IMR-90 (cell line): ENCODE results near the gene TEPSIN. TPM values are rescaled to one million over a fixed set of nuclear protein-coding genes. Genes with fewer than 3 reads are reported as not detected.

Source experiments
- ATAC-seq: fragments of 200-7000 bp; cut with Tn5 transposase; 2 replicates; pipeline ENCODE4 v1.9.1; 2020; ENCODE audit warnings: low read depth, mild to moderate bottlenecking, moderate library complexity
- BruUV-seq: library from RNA; stranded (reverse); fragments of 400-500 nt; replicated peaks from 2 replicates; lab custom pipeline; 2021; lab: Mats Ljungman, UMichigan
- CTCF ChIA-PET: fragments of 300-600 bp; formaldehyde crosslinking; extraction: SDS; loops from one replicate; lab custom pipeline; 2021; ENCODE audit warnings: antibody characterized with exemption; lab: Yijun Ruan, JAX
- POLR2A ChIA-PET: fragments of 300-600 bp; sonication (Branson Sonifier 250); formaldehyde crosslinking; loops from one replicate; lab custom pipeline; 2022; ENCODE audit warnings: antibody characterized with exemption; ENCODE audit not compliant: unreplicated experiment; lab: Charles Lee
- DNase-seq: peaks from one replicate; pipeline ENCODE4 v3.0.0; 2013
- H2AFZ ChIP-seq: replicated peaks from 2 replicates; pipeline ENCODE3; 2013; ENCODE audit warnings: low read length, mild to moderate bottlenecking; ENCODE audit not compliant: poor library complexity
- H2AK5ac ChIP-seq: 2 replicates; pipeline ENCODE4 v1.6.1; 2013; ENCODE audit warnings: low read depth, low read length, inconsistent platforms
- H2AK9ac ChIP-seq: replicated peaks from 2 replicates; pipeline ENCODE3; 2013; ENCODE audit warnings: mild to moderate bottlenecking, low read depth, low read length, moderate library complexity; ENCODE audit not compliant: poor library complexity
- H2BK120ac ChIP-seq: 2 replicates; pipeline ENCODE4 v1.6.1; 2013; ENCODE audit warnings: low read depth, low read length, inconsistent platforms
- H2BK15ac ChIP-seq: 3 replicates; pipeline ENCODE4 v1.6.1; 2013; ENCODE audit warnings: low read depth, low read length, inconsistent platforms
- H2BK20ac ChIP-seq: 2 replicates; pipeline ENCODE4 v1.6.1; 2013; ENCODE audit warnings: low read depth, mild to moderate bottlenecking, inconsistent platforms, low read length, moderate library complexity
- H2BK5ac ChIP-seq: 2 replicates; pipeline ENCODE4 v1.6.1; 2013; ENCODE audit warnings: mild to moderate bottlenecking, low read depth, low read length, inconsistent platforms; ENCODE audit not compliant: poor library complexity, severe bottlenecking
- H3K14ac ChIP-seq: replicated peaks from 2 replicates; pipeline ENCODE4 v1.6.1; 2013; ENCODE audit warnings: low read depth, low read length, inconsistent platforms
- H3K18ac ChIP-seq: 2 replicates; pipeline ENCODE4 v1.6.1; 2013; ENCODE audit warnings: low read depth, low read length, control low read depth
- H3K23ac ChIP-seq: 2 replicates; pipeline ENCODE4 v1.6.1; 2013; ENCODE audit warnings: low read depth, low read length, inconsistent platforms
- H3K27ac ChIP-seq: 2 replicates; pipeline ENCODE4 v1.5.1; 2013; ENCODE audit warnings: mild to moderate bottlenecking, control low read depth, low read length; ENCODE audit not compliant: insufficient read depth
- H3K27me3 ChIP-seq: 2 replicates; pipeline ENCODE4 v1.6.1; 2013; ENCODE audit warnings: low read length; ENCODE audit not compliant: control insufficient read depth, insufficient read depth
- H3K36me3 ChIP-seq: 2 replicates; pipeline ENCODE4 v1.6.1; 2013; ENCODE audit warnings: low read length, mixed read lengths; ENCODE audit not compliant: control insufficient read depth, insufficient read depth
- H3K4ac ChIP-seq: 2 replicates; pipeline ENCODE4 v1.6.1; 2013; ENCODE audit warnings: low read depth, low read length, inconsistent platforms
- H3K4me1 ChIP-seq: 2 replicates; pipeline ENCODE4 v1.6.1; 2013; ENCODE audit warnings: low read length, mixed read lengths; ENCODE audit not compliant: control insufficient read depth, insufficient read depth
- H3K4me2 ChIP-seq: 2 replicates; pipeline ENCODE4 v1.6.1; 2013; ENCODE audit warnings: low read depth, mild to moderate bottlenecking, control low read depth, low read length, moderate library complexity
- H3K4me3 ChIP-seq: 2 replicates; pipeline ENCODE4 v1.5.1; 2013; ENCODE audit warnings: low read depth, mild to moderate bottlenecking, control low read depth, low read length, moderate library complexity; ENCODE audit not compliant: insufficient read depth
- H3K56ac ChIP-seq: 2 replicates; pipeline ENCODE4 v1.6.1; 2013; ENCODE audit warnings: low read length, inconsistent platforms; ENCODE audit not compliant: insufficient read depth; ENCODE audit errors: extremely low read depth
- H3K79me1 ChIP-seq, 2 experiments: 2 replicates each; pipeline ENCODE4 v1.6.1; 2013; ENCODE audit warnings: low read length in 2 of 2, inconsistent platforms in 1 of 2, low read depth in 1 of 2
- H3K9ac ChIP-seq: 2 replicates; pipeline ENCODE4 v1.6.1; 2013; ENCODE audit warnings: low read depth, low read length, control low read depth
- H3K9me1 ChIP-seq: 2 replicates; pipeline ENCODE4 v1.6.1; 2013; ENCODE audit warnings: low read length, inconsistent platforms; ENCODE audit not compliant: insufficient read depth
- H3K9me3 ChIP-seq: 2 replicates; pipeline ENCODE4 v1.6.1; 2013; ENCODE audit warnings: low read length; ENCODE audit not compliant: control insufficient read depth, insufficient read depth
- H4K20me1 ChIP-seq: 2 replicates; pipeline ENCODE4 v1.6.1; 2013; ENCODE audit warnings: low read length, inconsistent platforms; ENCODE audit not compliant: insufficient read depth
- H4K5ac ChIP-seq: 2 replicates; pipeline ENCODE4 v1.6.1; 2013; ENCODE audit warnings: mild to moderate bottlenecking, low read depth, low read length, control low read depth
- H4K8ac ChIP-seq, 2 experiments: 2 replicates each; pipeline ENCODE4 v1.6.1; 2013; ENCODE audit warnings: low read depth in 2 of 2, low read length in 2 of 2, control low read depth in 1 of 2, inconsistent platforms in 1 of 2
- H4K91ac ChIP-seq: 2 replicates; pipeline ENCODE4 v1.6.1; 2013; ENCODE audit warnings: low read depth, low read length, inconsistent platforms; ENCODE audit not compliant: insufficient read depth
- BHLHE40 ChIP-seq: fragments of 150-350 bp; IDR thresholded peaks from 2 replicates; pipeline ENCODE4 v1.6.1; 2016; ENCODE audit warnings: mild to moderate bottlenecking, low read depth, low read length
- CHD1 ChIP-seq: IDR thresholded peaks from 2 replicates; pipeline ENCODE4 v1.6.1; 2012; ENCODE audit warnings: low read depth, low read length, improper control_type of control experiment
- CTCF ChIP-seq: conservative IDR thresholded peaks from 2 replicates; pipeline ENCODE4 v1.5.1; 2012; ENCODE audit warnings: mild to moderate bottlenecking, low read depth, low read length, improper control_type of control experiment
- ELK1 ChIP-seq: fragments of 150-350 bp; IDR thresholded peaks from 2 replicates; pipeline ENCODE4 v1.6.1; 2016; ENCODE audit warnings: low read depth, mild to moderate bottlenecking, low read length, moderate library complexity, borderline replicate concordance
- MAFK ChIP-seq: IDR thresholded peaks from 2 replicates; pipeline ENCODE4 v1.6.1; 2012; ENCODE audit warnings: low read depth, low read length, improper control_type of control experiment
- MAZ ChIP-seq: IDR thresholded peaks from 2 replicates; pipeline ENCODE4 v1.6.1; 2012; ENCODE audit warnings: low read depth, mild to moderate bottlenecking, low read length, improper control_type of control experiment, moderate library complexity, borderline replicate concordance
- MXI1 ChIP-seq: IDR thresholded peaks from 2 replicates; pipeline ENCODE4 v1.6.1; 2012; ENCODE audit warnings: low read depth, mild to moderate bottlenecking, low read length, moderate library complexity, borderline replicate concordance
- NFE2L2 ChIP-seq: fragments of 150-350 bp; IDR thresholded peaks from 2 replicates; pipeline ENCODE4 v1.6.1; 2016; ENCODE audit warnings: low read depth, mild to moderate bottlenecking, low read length
- POLR2A ChIP-seq: IDR thresholded peaks from 2 replicates; pipeline ENCODE4 v1.6.1; 2012; ENCODE audit warnings: mild to moderate bottlenecking, low read depth, low read length
- RAD21 ChIP-seq: IDR thresholded peaks from 2 replicates; pipeline ENCODE4 v1.6.1; 2012; ENCODE audit warnings: low read length, improper control_type of control experiment
- RCOR1 ChIP-seq: IDR thresholded peaks from 2 replicates; pipeline ENCODE4 v1.6.1; 2012; ENCODE audit warnings: mild to moderate bottlenecking, low read length, improper control_type of control experiment; ENCODE audit not compliant: insufficient replicate concordance
- RFX5 ChIP-seq: IDR thresholded peaks from 2 replicates; pipeline ENCODE4 v1.8.0; 2012; ENCODE audit warnings: low read depth, mild to moderate bottlenecking, low read length, moderate library complexity
- SMC3 ChIP-seq: fragments of 150-350 bp; IDR thresholded peaks from 2 replicates; pipeline ENCODE4 v1.6.1; 2016; ENCODE audit warnings: low read depth, mild to moderate bottlenecking, antibody characterized with exemption, low read length, moderate library complexity
- WGBS, 2 experiments: methylation state at CpG; one replicate each; pipeline versions ENCODE4 v1.1.5 to v1.1.7; 2013; ENCODE audit warnings: missing lambda C conversion rate in 2 of 2; ENCODE audit not compliant: insufficient read length in 1 of 2; ENCODE audit errors: extremely low coverage in 2 of 2; 5-methylcytosine and 5-hydroxymethylcytosine counted together
- dilution Hi-C: fragments of 300-500 bp; cut with HindIII; formaldehyde crosslinking; loops from one replicate; pipeline ENCODE4 v1.14.3; 2018; ENCODE audit warnings: low sequenced_read_pairs; ENCODE audit not compliant: unreplicated experiment
- in situ Hi-C: fragments of 300-500 bp; cut with MboI; formaldehyde crosslinking; loops from 3 replicates; pipeline ENCODE4 v1.14.3; 2019; ENCODE audit warnings: low sequenced_read_pairs, inconsistent platforms, mixed read lengths
- intact Hi-C: fragments of 100-400 bp; cut with micrococcal nuclease; formaldehyde crosslinking; loops from 2 replicates; pipeline ENCODE4 v1.10.0; 2022
- polyA plus RNA-seq, 3 experiments: library from polyadenylated mRNA; depleted of rRNA; stranded (reverse); fragments of >200 nt; gene quantifications; 2 replicates each; pipeline ENCODE4 v1.2.3, GENCODE V29; 2012; ENCODE audit warnings: low replicate concordance in 1 of 3
- total RNA-seq: library from RNA; depleted of rRNA; stranded (reverse); fragments of >200 nt; gene quantifications from 2 replicates; pipeline ENCODE4 v1.2.3, GENCODE V29; 2012

The TEPSIN gene
- total and polyA plus RNA-seq, 2 of the 4 experiments (the other 2 are of a cell fraction) = 3.2 to 28.1 TPM

GRCh38 chr17:81263371-81264181 is 24.7 kb upstream of the TEPSIN start:
- no peak overlapping the region for H3K4ac ChIP-seq
- H2BK20ac ChIP-seq = no peak overlapping the region
- no peak overlapping the region for H4K5ac ChIP-seq
- H3K27ac ChIP-seq = no peak overlapping the region
- H3K18ac ChIP-seq = no peak overlapping the region
- TF ChIP-seq NFE2L2 = no peak
- TF ChIP-seq BHLHE40 = no peak
- TF ChIP-seq CHD1 = no peak
- TF ChIP-seq CTCF = no peak
- no peak for TF ChIP-seq MAZ
- no peak for TF ChIP-seq MXI1
- no peak for TF ChIP-seq POLR2A
- no peak for TF ChIP-seq ELK1
- TF ChIP-seq SMC3 = no peak
- TF ChIP-seq RAD21 = no peak
- no peak for TF ChIP-seq RFX5
- no peak for TF ChIP-seq MAFK
- TF ChIP-seq RCOR1 = no peak
- no peaks in the 10 kb centered on the region; the same call in 1 of the 2 replicates for H4K20me1 ChIP-seq
- H4K8ac ChIP-seq = no peak overlapping the region
- H2AK9ac ChIP-seq = no peak overlapping the region
- H3K23ac ChIP-seq = no peak overlapping the region
- dilution Hi-C loops (no loop called here), in situ Hi-C loops (no loop called here), intact Hi-C loops (no loop called here)
- POLR2A ChIA-PET = no interaction called here
- H2BK15ac ChIP-seq = no peak overlapping the region
- no TSS peak for BruUV-seq
- WGBS, 2 experiments = 95% methylated on average over 32 of the region's 40 CpGs; no CpG with 5 or more reads in 1 of the 2 experiments
- CTCF ChIA-PET = no interaction called here
- H3K4me3 ChIP-seq = no peak overlapping the region
- no peak overlapping the region for H3K14ac ChIP-seq
- ATAC-seq (no peak), DNase-seq (no peak)
- H3K4me1 ChIP-seq = no peaks in the 10 kb centered on the region
- no peak overlapping the region for H3K9ac ChIP-seq
- no peaks in the 10 kb centered on the region for H3K27me3 ChIP-seq
- no peak overlapping the region for H3K56ac ChIP-seq
- H3K36me3 ChIP-seq = peaks cover 68% of the 10 kb centered on the region
- no peak overlapping the region for H2BK5ac ChIP-seq
- no peak overlapping the region for H2AK5ac ChIP-seq
- H3K4me2 ChIP-seq = no peak overlapping the region
- H2AFZ ChIP-seq = no peak overlapping the region
- H3K9me1 ChIP-seq = peaks cover 5% of the 10 kb centered on the region; the same call in 1 of the 2 replicates
- H3K9me3 ChIP-seq = no peaks in the 10 kb centered on the region
- peaks cover 0 to 12% of the 10 kb centered on the region in 2 experiments; a peak in 3 of 4 replicates for H3K79me1 ChIP-seq
- no peak overlapping the region for H2BK120ac ChIP-seq
- H4K91ac ChIP-seq = no peak overlapping the region
